ENCODE measurements around the gene NDUFV2.

DNA sequence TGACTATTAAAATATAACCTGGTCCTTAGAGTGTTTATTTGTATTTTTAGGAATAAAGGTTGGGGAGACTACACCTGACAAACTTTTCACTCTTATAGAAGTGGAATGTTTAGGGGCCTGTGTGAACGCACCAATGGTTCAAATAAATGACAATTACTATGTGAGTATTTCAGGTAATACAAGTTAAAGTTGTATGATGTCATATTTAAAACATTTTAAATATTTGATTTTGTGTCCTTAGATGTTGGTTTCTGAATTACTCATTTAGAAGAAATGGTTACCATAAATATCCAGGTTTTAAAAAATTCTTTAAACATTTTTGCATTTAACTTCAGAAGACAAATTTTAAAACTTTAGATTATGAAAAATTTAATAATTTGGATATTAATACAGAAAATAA is 22.3 kb downstream of the NDUFV2 start:
- TF ChIP-seq, protein P1, sequence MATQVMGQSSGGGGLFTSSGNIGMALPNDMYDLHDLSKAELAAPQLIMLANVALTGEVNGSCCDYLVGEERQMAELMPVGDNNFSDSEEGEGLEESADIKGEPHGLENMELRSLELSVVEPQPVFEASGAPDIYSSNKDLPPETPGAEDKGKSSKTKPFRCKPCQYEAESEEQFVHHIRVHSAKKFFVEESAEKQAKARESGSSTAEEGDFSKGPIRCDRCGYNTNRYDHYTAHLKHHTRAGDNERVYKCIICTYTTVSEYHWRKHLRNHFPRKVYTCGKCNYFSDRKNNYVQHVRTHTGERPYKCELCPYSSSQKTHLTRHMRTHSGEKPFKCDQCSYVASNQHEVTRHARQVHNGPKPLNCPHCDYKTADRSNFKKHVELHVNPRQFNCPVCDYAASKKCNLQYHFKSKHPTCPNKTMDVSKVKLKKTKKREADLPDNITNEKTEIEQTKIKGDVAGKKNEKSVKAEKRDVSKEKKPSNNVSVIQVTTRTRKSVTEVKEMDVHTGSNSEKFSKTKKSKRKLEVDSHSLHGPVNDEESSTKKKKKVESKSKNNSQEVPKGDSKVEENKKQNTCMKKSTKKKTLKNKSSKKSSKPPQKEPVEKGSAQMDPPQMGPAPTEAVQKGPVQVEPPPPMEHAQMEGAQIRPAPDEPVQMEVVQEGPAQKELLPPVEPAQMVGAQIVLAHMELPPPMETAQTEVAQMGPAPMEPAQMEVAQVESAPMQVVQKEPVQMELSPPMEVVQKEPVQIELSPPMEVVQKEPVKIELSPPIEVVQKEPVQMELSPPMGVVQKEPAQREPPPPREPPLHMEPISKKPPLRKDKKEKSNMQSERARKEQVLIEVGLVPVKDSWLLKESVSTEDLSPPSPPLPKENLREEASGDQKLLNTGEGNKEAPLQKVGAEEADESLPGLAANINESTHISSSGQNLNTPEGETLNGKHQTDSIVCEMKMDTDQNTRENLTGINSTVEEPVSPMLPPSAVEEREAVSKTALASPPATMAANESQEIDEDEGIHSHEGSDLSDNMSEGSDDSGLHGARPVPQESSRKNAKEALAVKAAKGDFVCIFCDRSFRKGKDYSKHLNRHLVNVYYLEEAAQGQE (IDR thresholded peaks at IDR 0.05; ENCODE audit: insufficient read depth in 1 of 2, low read depth in 2 of 2, low read length in 2 of 2) = no peak
- no peak for TF ChIP-seq POLR2AphosphoS5 (IDR thresholded peaks at IDR 0.05; ENCODE audit: low read depth, low read length)
- no peak for TF ChIP-seq TAF1 (IDR thresholded peaks at IDR 0.05; ENCODE audit: borderline replicate concordance, insufficient read depth, low read length)
- TF ChIP-seq SIN3A (IDR thresholded peaks at IDR 0.05; ENCODE audit: borderline replicate concordance, insufficient read depth, low read length) = no peak
